ENCODE data around the gene IGF2BP2. TPM values are rescaled to one million over a fixed set of nuclear protein-coding genes. Genes with fewer than 3 reads are reported as not detected.
A peak's percentile ranks its signal among the peaks of the same experiment; 100 is the strongest.
"Not testable (repeated sequence)": the region's sequence is repeated elsewhere in the genome, so short reads cannot be mapped to it uniquely, and the experiment has no call there.

Gene IGF2BP2
- 15.9 TPM for total RNA-seq
- long read RNA-seq, partial matches to known transcripts: 1 of 3 reads
- long read RNA-seq, other reads (novel, unspliced or antisense): 2 of 3 reads

DNA sequence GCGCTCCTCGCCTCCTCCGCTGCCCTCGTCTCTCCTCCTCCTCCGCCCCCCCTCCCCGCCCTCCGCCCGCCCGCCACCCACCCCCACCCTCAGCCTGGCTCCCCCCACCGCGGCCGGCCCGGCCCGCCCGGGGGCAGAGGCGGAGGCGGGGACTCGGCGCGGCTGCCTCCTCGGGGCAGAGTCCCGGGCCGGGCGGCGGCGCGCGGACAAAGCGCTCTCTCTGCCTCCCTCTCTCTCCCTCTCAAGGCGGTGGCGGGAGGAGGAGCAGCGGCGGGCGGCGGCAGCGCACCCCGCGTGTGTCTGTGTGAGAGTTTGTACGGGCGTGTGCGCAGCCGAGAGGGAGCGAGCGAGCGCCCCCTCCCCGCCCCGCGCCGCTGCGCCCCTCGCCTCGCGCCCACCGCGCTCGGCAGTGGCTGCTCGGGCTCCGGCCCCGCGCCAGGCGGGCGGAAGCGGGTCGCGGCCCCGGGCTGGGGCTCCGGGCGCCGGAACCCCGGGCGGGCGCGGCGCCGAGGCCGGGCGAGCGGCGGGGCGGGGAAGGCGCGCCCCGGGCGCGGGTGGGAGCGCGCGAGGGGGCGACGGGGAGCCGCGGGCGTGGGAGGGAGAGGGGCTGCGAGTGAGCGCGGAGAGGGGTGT, at the start of gene IGF2BP2:
Gene IGF2BP2, minus strand, starts transcription at position 37 of the 633 bp plus-strand sequence. CDS start 82 bp downstream, outside the sequence.
- intact Hi-C loops (cut with DNase I): loop anchor here (10.0 kb wide), 1 partner anchor 90 kb away; no protein-coding TSS in a partner anchor
- ATAC-seq: peak; percentile 88
- DNase-seq (ENCODE audit: missing footprints): peak; percentile 91

DNA sequence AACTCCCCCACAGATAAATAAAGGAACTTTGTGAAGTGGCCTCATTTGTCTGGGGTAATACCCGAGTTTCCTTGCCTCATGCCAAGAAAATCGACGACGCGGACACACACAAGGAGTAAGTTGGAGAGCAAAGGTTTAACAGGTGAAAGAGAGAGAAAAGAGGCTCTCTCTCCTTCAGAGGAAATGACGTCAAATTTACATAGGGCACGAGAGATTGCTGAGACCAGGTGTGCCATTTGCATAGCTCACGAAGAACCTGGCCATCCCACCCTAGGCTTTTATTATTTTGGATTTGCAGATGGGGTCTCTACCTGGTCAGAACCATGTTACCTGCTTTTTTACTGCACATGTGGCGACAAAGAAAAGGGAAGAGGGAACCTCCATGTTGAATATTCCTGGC, 49.3 kb upstream of the IGF2BP2 start:
- intact Hi-C loops (cut with DNase I): no loop called here
- DNase-seq (ENCODE audit: missing footprints) (no peak), ATAC-seq (no peak)

GRCh38 chr3:185867650-185868049, 42.8 kb upstream of the IGF2BP2 start:
- intact Hi-C loops (cut with DNase I): no loop called here
- DNase-seq (ENCODE audit: missing footprints) (no peak), ATAC-seq (no peak)

- ATAC-seq (no peak), DNase-seq (ENCODE audit: missing footprints) (no peak)
- intact Hi-C loops (cut with DNase I): no loop called here
Measured at GRCh38 chr3:185866995-185867394, 42.2 kb upstream of the IGF2BP2 start.

DNA sequence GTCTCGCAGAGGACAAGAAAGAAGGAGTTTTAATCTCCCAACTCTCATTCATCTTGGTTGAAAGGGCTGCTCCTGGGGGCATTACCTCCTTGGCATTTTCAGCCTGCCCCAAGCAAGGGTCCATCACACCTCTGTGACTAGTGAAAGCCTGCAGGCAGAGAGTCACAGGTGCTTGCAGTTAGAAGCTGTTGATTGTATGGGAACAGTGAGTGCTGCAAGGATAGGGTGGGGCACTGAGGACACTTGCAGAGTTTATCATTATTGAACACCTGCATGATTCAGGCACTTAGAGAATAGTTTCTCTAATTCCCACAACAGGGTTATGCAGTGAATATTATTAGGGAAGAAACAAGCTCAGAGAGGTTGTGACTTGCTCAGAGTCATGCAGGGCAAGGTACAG, 41.7 kb upstream of the IGF2BP2 start:
- intact Hi-C loops (cut with DNase I): no loop called here
- DNase-seq (ENCODE audit: missing footprints) (no peak), ATAC-seq (no peak)

DNA sequence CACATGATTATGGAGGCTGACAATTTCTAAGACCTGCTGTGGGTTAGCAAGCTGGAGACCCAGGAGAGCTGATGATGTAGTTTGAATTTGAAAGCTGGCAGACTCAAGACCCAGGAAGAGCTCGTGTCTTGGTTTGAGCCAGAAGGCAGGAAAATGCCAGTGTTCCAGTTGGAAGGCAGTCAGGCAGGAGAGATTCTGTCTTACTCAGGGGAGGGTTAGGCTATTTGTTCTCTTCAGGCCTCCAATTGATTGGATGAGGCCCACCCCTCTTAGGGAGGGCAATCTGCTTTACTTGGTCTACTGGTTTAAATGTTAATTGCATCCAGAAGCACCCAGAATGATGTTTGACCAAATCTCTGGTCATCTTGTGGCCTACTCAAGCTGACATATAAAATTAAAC, 40.4 kb upstream of the IGF2BP2 start:
- DNase-seq (ENCODE audit: missing footprints) (no peak), ATAC-seq (no peak)
- intact Hi-C loops (cut with DNase I): no loop called here

DNA sequence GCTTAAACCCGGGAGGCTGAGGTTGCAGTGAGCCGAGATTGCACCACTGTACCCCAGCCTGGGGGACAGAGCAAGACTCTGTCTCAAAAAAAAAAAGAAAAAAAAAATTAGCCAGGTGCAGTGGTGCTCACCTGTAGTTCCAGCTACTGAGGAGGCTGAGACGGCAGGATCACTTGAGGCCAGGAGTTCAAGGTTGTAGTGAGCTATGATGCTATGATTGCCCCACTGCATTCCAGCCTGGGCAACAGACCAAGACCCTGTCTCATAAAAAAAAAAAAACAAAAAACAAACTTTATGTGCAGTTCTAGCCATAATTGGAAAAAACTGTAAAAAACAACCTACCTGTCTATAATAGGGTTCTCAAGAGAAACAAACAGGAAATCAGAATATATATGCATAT, 39.9 kb upstream of the IGF2BP2 start:
- intact Hi-C loops (cut with DNase I): no loop called here
- ATAC-seq (no peak), DNase-seq (ENCODE audit: missing footprints) (no peak)

GRCh38 chr3:185862920-185863319, 38.1 kb upstream of the IGF2BP2 start:
- no peak for DNase-seq (ENCODE audit: missing footprints)
- intact Hi-C loops (cut with DNase I): no loop called here
- ATAC-seq: no peak

DNA sequence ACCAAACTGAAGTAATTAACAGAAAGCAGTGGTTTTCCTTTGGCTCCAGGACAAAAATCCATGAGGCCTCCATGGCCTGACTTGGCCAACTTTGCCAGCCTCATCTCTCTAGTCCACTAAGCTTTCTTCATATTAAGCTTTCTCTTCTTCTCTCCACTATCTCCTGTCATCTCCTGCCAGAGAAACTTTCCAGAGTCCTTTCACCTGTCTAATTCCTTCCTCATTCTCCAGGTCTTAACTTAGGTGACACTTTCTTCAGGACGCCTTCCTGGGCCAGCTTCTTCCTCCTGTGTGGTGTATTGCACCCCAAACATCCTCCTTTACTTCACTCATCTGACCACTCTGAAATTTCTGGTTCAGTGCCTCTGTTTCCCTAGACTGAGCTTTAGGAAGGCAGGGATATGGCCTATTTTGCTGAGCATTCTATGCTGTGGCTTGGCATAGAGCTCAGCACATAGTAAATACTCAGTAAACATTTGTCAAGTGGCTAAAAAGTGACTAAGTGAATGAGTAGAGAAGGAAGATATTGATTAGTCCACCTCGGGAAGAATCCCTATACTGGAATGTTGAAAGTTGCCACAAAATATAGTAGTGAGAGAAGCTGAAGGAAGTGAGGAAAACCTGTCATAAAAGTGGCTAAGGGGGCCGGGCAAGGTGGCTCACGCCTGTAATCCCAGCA, 34.6 kb upstream of the IGF2BP2 start:
- intact Hi-C loops (cut with DNase I): no loop called here
- ATAC-seq (no peak), DNase-seq (ENCODE audit: missing footprints) (no peak)

GRCh38 chr3:185858502-185859225, 33.8 kb upstream of the IGF2BP2 start:
- DNase-seq (ENCODE audit: missing footprints) (no peak), ATAC-seq (no peak)
- intact Hi-C loops (cut with DNase I): no loop called here

- intact Hi-C loops (cut with DNase I): no loop called here
- ATAC-seq: no peak
- DNase-seq (ENCODE audit: missing footprints): no peak
Measured at GRCh38 chr3:185857208-185857607, 32.4 kb upstream of the IGF2BP2 start.

DNA sequence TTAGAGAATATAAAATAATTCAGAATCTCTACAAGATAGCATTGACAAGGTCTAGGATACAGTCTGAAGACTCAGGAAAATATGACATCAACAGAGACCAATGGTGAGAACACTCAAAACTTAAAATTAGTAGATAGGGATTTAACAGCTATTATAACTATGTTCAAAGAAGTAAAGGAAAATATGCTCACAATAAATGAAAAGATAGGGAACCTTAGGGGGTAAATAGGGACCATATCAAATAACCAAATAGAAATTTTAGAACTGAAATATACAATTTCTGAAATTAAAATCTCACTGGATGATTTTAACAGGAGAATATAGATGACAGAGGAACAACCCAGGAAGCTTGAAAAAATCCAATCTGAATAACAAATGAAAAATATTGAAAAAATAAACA, 31.8 kb upstream of the IGF2BP2 start:
- ATAC-seq (no peak), DNase-seq (ENCODE audit: missing footprints) (no peak)
- intact Hi-C loops (cut with DNase I): no loop called here

DNA sequence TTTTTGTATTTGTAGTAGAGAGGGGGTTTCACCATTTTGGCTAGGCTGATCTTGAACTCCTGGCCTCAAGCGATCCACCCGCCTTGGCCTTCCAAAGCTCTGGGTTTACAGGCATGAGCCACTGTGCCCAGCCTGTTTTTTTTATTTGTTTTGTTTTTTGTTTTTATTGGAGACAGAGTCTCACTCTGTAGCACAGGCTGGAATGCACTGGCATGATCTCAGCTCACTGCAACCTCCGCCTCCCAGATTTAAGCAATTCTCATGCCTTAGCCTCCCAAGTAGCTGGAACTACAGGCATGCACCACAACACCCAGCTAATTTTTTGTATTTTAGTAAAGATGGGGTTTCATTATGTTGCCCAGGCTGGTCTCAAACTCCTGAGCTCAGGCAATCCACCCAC, 28.9 kb upstream of the IGF2BP2 start:
- ATAC-seq; DNase-seq (ENCODE audit: missing footprints); intact Hi-C loops (cut with DNase I): not testable (repeated sequence)

- intact Hi-C loops (cut with DNase I): no loop called here
- DNase-seq (ENCODE audit: missing footprints) (no peak), ATAC-seq (no peak)
Measured at GRCh38 chr3:185852635-185853034, 27.8 kb upstream of the IGF2BP2 start.

DNA sequence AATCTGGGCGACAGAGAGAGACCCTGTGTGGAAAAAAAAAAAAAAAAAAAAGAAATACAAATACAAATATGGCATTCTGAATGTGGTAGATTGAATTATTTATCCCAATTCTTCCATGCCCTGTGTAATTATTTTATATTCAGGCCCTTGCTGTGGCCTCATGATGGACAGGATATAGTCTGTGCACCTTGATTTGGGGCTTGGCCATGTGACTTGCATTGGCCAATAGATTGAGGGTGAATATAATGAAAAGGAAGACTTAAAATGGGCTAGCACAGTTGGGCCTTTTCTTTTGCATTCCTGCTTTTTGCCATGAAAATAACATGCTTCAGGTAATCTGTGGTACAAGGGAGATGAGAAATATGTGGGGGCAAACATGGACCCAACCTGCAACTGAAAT, 27.1 kb upstream of the IGF2BP2 start:
- DNase-seq (ENCODE audit: missing footprints) (no peak), ATAC-seq (no peak)
- intact Hi-C loops (cut with DNase I): no loop called here

- ATAC-seq (no peak), DNase-seq (ENCODE audit: missing footprints) (no peak)
- intact Hi-C loops (cut with DNase I): no loop called here
Measured at GRCh38 chr3:185851046-185851445, 26.2 kb upstream of the IGF2BP2 start.

DNA sequence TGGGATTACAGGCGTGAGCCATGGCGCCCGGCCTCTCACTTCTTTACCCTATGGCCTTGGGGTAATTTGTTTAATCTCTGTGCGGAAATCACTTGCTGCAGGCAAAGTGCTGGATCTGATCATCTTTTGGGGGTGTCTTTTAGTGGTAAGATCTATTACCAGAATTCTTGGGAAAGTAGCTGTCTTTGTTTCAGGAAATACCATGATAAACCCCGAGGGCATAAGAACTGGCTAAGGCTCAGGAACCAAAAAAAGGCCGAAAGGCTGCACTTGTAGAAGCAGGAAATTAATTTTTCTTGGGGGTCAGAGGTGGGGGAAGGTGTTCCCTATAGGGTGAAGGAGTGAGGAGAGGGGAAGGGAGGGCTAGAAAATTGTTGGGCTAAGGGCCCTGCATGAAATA, 22.7 kb upstream of the IGF2BP2 start:
- ATAC-seq (no peak), DNase-seq (ENCODE audit: missing footprints) (no peak)
- intact Hi-C loops (cut with DNase I): no loop called here

GRCh38 chr3:185846037-185846436, 21.2 kb upstream of the IGF2BP2 start:
- DNase-seq (ENCODE audit: missing footprints) (no peak), ATAC-seq (no peak)
- intact Hi-C loops (cut with DNase I): no loop called here

DNA sequence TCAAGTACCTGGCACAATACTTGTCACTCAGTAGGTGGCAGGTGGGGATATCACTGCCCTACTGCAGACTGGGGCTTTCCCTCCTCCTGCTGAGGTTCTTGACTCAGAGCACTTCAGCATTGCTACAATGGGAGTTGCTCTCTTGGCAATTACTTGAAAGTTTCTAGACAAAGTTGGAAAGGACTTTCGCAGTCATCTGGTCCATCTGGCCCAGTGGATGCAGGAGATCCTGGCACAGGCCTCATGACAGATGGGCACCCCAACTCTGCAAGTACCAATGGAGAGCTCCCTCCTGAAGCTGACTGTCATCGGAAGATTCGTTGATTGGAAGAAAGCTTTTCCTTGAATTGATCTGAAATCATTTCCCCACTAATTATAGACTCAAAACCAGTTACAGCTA, 19.2 kb upstream of the IGF2BP2 start:
- intact Hi-C loops (cut with DNase I): no loop called here
- ATAC-seq: no peak
- DNase-seq (ENCODE audit: missing footprints): no peak

DNA sequence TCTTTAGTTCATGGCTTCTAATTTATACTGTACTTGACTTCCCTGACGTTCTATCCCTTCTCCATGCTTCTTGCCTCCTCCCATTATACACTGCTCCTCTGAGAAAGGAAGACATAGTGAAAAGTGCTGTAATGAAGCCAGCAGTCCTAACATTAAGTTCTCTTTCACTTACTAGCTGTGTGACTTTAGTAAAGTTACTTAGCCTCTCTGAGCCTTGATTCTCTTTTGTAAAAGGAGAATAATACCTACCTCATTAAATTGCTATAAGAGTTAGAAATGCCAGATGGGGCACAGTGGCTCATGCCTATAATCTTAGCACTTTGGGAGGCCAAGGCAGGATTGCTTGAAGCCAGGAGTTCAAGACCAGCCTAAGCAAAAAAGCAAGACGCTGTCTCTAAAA, 18.8 kb upstream of the IGF2BP2 start:
- no peak for DNase-seq (ENCODE audit: missing footprints)
- ATAC-seq: no peak
- intact Hi-C loops (cut with DNase I): no loop called here

Data from Right ventricle myocardium inferior (tissue), 1 donor.